ENCODE data around the gene CST8.

- TF ChIP-seq, protein P1, sequence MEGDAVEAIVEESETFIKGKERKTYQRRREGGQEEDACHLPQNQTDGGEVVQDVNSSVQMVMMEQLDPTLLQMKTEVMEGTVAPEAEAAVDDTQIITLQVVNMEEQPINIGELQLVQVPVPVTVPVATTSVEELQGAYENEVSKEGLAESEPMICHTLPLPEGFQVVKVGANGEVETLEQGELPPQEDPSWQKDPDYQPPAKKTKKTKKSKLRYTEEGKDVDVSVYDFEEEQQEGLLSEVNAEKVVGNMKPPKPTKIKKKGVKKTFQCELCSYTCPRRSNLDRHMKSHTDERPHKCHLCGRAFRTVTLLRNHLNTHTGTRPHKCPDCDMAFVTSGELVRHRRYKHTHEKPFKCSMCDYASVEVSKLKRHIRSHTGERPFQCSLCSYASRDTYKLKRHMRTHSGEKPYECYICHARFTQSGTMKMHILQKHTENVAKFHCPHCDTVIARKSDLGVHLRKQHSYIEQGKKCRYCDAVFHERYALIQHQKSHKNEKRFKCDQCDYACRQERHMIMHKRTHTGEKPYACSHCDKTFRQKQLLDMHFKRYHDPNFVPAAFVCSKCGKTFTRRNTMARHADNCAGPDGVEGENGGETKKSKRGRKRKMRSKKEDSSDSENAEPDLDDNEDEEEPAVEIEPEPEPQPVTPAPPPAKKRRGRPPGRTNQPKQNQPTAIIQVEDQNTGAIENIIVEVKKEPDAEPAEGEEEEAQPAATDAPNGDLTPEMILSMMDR (IDR thresholded peaks at IDR 0.05), result no peak
- TF ChIP-seq POLR2A (IDR thresholded peaks at IDR 0.05), result no peak
Measured at GRCh38 chr20:23503649-23504048, 12.7 kb downstream of the CST8 start.
